Right atrium auricular region (tissue), 2 donors: Measurements from ENCODE around the gene TBXAS1. TPM values are rescaled to one million over a fixed set of nuclear protein-coding genes. Genes with fewer than 3 reads are reported as not detected.

Experiments
- DNase-seq: peaks from one replicate; pipeline ENCODE4 v3.0.0-alpha.2; 2019; ENCODE audit warnings: low spot score
- H3K27ac ChIP-seq, 2 donors: fragments of 200-600 bp; sonication (generic); 1 replicate in 1 of 2; 2 replicates in 1 of 2; pipeline ENCODE4 v1.5.1; 2016 to 2019
- H3K27me3 ChIP-seq, 2 donors: fragments of 200-600 bp; sonication (generic); one replicate each; pipeline versions ENCODE4 v1.5.1 to v1.6.0; 2017 to 2019
- H3K36me3 ChIP-seq: fragments of 200-600 bp; sonication (generic); one replicate; pipeline ENCODE4 v1.5.1; 2016
- H3K4me1 ChIP-seq, 2 donors: fragments of 200-600 bp; sonication (generic); one replicate each; pipeline versions ENCODE4 v1.5.1 to v1.6.0; 2017 to 2019
- H3K4me3 ChIP-seq, 2 donors: fragments of 200-600 bp; sonication (generic); 1 replicate in 1 of 2; 2 replicates in 1 of 2; pipeline ENCODE4 v1.5.1; 2017 to 2019; ENCODE audit warnings: mild to moderate bottlenecking in 1 of 2, moderate library complexity in 1 of 2
- H3K9me3 ChIP-seq, 2 donors: fragments of 200-600 bp; sonication (generic); one replicate each; pipeline ENCODE4 v1.5.1; 2019
- total RNA-seq, 2 donors: library from RNA; depleted of rRNA; stranded (reverse); fragments of >200 nt; gene quantifications; one replicate each; pipeline ENCODE4 v1.1.0, GENCODE V29; 2016
- TF ChIP-seq, protein P1 (sequence below), 2 donors: fragments of 200-600 bp; sonication (generic); IDR thresholded peaks; one replicate each; pipeline ENCODE4 v1.5.1; 2019; ENCODE audit warnings: antibody characterized with exemption in 2 of 2

TBXAS1 gene
- total RNA-seq, 2 donors from 2014 or later, result 4.6 to 15.3 TPM

DNA sequence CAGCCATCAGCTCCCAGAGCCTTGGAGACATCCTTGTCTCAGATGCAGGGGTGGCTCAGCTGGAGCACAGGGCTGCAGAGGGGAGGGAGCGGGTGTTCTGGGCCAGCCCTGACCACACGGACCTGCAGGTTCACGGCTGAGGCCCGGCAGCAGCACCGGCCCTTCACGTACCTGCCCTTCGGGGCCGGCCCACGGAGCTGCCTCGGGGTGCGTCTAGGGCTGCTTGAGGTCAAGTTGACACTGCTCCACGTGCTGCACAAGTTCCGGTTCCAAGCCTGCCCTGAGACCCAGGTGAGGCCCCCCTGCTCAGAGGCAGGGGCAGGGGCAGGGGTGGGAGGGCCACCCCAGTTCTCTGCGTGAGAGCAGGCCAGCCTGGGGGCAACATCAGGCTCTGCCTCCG, 188.5 kb downstream of the TBXAS1 start:
- no peak overlapping the region for H3K27ac ChIP-seq
- no peak for DNase-seq
- H3K4me1 ChIP-seq, result no peaks in the 10 kb centered on the region
- no peak overlapping the region for H3K4me3 ChIP-seq
- H3K36me3 ChIP-seq, result no peaks in the 10 kb centered on the region
- H3K27me3 ChIP-seq, result no peaks in the 10 kb centered on the region
- TF ChIP-seq, protein P1, sequence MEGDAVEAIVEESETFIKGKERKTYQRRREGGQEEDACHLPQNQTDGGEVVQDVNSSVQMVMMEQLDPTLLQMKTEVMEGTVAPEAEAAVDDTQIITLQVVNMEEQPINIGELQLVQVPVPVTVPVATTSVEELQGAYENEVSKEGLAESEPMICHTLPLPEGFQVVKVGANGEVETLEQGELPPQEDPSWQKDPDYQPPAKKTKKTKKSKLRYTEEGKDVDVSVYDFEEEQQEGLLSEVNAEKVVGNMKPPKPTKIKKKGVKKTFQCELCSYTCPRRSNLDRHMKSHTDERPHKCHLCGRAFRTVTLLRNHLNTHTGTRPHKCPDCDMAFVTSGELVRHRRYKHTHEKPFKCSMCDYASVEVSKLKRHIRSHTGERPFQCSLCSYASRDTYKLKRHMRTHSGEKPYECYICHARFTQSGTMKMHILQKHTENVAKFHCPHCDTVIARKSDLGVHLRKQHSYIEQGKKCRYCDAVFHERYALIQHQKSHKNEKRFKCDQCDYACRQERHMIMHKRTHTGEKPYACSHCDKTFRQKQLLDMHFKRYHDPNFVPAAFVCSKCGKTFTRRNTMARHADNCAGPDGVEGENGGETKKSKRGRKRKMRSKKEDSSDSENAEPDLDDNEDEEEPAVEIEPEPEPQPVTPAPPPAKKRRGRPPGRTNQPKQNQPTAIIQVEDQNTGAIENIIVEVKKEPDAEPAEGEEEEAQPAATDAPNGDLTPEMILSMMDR (IDR thresholded peaks at IDR 0.05), result no peak
- no peaks in the 10 kb centered on the region for H3K9me3 ChIP-seq

DNA sequence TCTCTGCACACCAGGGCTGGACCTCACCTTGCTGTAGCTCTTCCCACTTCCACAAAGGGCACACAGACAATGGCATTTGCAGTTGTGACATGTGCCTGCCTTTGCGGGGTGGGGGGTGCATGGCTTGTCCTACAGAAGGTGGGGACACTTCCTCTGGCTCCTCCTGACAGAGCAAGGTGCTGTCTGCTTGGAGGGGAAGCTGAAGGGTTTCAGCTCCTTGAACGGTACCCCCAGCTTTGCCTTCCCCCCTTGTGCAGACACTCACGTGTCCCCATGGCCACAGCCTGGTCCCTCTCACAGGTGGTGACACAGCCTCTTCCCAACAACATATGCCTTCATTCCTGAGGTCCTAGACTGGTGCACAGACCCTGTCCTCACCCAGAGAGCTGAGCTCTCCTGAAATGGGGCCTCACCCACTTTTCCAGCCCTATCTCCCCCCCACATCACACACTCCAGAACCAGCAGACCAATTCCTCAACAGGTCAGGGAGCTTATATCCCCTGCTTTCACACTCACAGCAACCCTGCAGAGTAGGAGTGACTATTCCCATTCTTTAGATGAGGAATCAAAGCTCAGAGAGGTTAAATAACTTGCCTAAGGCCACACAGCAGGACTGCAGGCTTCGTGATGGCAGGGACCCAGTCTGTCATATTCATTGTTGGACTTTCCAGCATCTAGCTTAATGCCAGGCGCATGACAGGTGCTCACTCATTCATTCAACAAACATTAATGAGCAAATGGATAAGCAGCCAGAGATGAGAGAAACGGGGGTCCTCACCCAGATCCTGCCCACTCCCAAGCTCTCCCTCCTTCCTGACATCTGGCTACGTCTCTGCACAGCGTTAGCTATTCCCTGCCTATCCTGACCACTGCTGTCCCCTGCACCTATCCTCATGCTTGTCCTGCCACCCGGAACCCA, 189.3 kb downstream of the TBXAS1 start:
- no peaks in the 10 kb centered on the region for H3K4me1 ChIP-seq
- TF ChIP-seq, protein P1 (IDR thresholded peaks at IDR 0.05), result no peak
- no peaks in the 10 kb centered on the region for H3K36me3 ChIP-seq

DNA sequence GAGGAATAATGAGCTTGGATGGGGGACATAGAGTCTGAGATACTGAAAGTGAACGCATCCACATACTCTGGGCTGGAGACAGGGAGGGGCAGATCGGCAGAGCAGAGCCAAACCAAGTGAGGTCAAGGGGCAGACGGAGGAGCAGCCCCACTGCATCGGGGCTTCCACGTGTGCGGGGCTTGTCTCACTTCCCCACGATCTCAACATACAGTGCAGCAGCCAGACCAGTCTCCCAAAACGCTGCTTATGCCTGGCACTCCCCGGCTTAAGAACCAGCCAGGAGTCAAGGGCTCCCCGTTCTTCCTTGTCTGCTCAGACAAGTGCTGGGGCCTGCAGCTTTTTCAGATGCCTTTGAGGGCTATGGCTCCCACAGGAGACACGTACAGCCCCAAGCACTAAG, 190.1 kb downstream of the TBXAS1 start:
- no peaks in the 10 kb centered on the region for H3K4me1 ChIP-seq
- H3K36me3 ChIP-seq, result no peaks in the 10 kb centered on the region
- no peaks in the 10 kb centered on the region for H3K9me3 ChIP-seq
- no peak for DNase-seq
- H3K27ac ChIP-seq, result no peak overlapping the region
- no peaks in the 10 kb centered on the region for H3K27me3 ChIP-seq
- no peak overlapping the region for H3K4me3 ChIP-seq
- TF ChIP-seq, protein P1 (IDR thresholded peaks at IDR 0.05), result no peak

More for the DNA sequence above, 189.3 kb downstream of the TBXAS1 start:
- no peaks in the 10 kb centered on the region for H3K27me3 ChIP-seq
- no peak overlapping the region for H3K27ac ChIP-seq
- no peak for DNase-seq
- H3K4me3 ChIP-seq, result no peak overlapping the region
- no peaks in the 10 kb centered on the region for H3K9me3 ChIP-seq

DNA sequence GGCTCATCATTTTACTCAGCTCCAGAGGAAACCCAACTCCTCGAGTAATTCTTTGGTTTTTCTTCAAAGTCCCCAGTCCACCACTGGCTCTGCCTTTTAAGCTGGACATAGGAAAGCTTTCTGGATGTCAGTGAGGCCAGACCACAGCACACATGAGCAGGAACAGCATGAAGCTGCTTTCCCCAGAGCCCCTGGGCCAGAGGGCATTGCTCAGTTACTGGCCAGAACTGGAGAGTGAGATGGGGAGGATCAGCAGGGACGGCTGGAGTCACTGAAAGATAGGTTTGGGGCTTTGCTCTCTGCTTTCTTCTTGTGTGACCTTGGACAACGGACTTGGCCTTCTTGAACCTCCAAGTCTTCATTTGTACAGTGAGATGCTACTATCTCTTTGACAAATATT, 190.5 kb downstream of the TBXAS1 start:
- Histone ChIP-seq H3K27me3 (no peaks in the 10 kb centered on the region), H3K4me1 (no peaks in the 10 kb centered on the region), H3K27ac (no peak overlapping the region), H3K4me3 (no peak overlapping the region), H3K36me3 (peaks cover 4% of the 10 kb centered on the region), H3K9me3 (no peaks in the 10 kb centered on the region)
- no peak for DNase-seq
- TF ChIP-seq, protein P1 (IDR thresholded peaks at IDR 0.05), result no peak

DNA sequence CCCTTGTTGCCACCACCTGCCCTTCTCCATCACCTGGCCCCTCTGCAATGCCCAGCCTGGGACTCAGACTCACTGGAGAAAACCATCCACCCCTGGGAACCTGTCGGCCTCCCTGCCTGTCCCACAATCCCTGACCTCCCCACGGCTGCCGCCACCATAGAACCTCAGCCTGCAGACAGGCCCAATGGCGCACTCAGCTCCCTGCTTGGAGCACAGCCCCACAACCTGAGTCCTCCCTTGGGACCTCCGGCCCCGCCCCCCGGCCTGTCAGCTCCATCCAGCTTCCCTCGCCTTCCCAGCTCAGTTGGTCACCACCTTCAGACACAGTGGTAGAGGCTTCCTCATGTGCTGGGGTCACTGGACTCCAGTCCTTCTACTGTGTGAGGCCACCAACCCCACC, 192.5 kb downstream of the TBXAS1 start:
- Histone ChIP-seq H3K27me3 (no peaks in the 10 kb centered on the region), H3K4me3 (no peak overlapping the region), H3K4me1 (no peaks in the 10 kb centered on the region), H3K27ac (no peak overlapping the region), H3K9me3 (no peaks in the 10 kb centered on the region), H3K36me3 (peaks cover 18% of the 10 kb centered on the region)
- TF ChIP-seq, protein P1 (IDR thresholded peaks at IDR 0.05), result no peak
- no peak for DNase-seq
